Measurements from ENCODE around the gene PHRF1. TPM values are rescaled to one million over a fixed set of nuclear protein-coding genes. Genes with fewer than 3 reads are reported as not detected.
A peak's percentile ranks its signal among the peaks of the same experiment; 100 is the strongest.

Gene PHRF1
- total RNA-seq, 2 experiments from 2014 or later, result 46.8 to 48.6 TPM

- peaks cover 47% of the 10 kb centered on the region for H3K36me3 Mint-ChIP-seq (ENCODE audit: low read depth)
- ChIA-PET CTCF (no interaction called here), POLR2A (interaction anchor here (1.1 kb wide), 1 partner anchor 11 kb away, joined by 3 read pairs; no protein-coding TSS in a partner anchor)
- no peak overlapping the region for H3K4me3 Mint-ChIP-seq
- H3K27me3 Mint-ChIP-seq, result no peaks in the 10 kb centered on the region
- DNase-seq, result no peak
- peaks cover 32% of the 10 kb centered on the region for H3K4me1 Mint-ChIP-seq
- H3K27ac Mint-ChIP-seq, result peak overlapping the region; percentile 66
- H3K9me3 Mint-ChIP-seq, result no peaks in the 10 kb centered on the region
These were observed 10.4 kb downstream of the PHRF1 start for GRCh38 chr11:586376-587316.

- ChIA-PET CTCF (interaction anchor here (0.7 to 2.3 kb wide), 5 partner anchors 9 to 26 kb away, joined by 3 to 8 read pairs (median 4); partner anchors contain the start of gene PHRF1), POLR2A (interaction anchor here (0.8 kb wide), 1 partner anchor 12 kb away, joined by 3 read pairs; no protein-coding TSS in a partner anchor)
- H3K4me3 Mint-ChIP-seq, result peak overlapping the region; percentile 62
- DNase-seq, result no peak
- H3K36me3 Mint-ChIP-seq (ENCODE audit: low read depth), result peaks cover 48% of the 10 kb centered on the region
- H3K27ac Mint-ChIP-seq, result peak overlapping the region; percentile 99
- no peaks in the 10 kb centered on the region for H3K9me3 Mint-ChIP-seq
- no peaks in the 10 kb centered on the region for H3K27me3 Mint-ChIP-seq
- H3K4me1 Mint-ChIP-seq, result peaks cover 30% of the 10 kb centered on the region
These were observed 11.3 kb downstream of the PHRF1 start for GRCh38 chr11:587546-587945.

- Mint-ChIP-seq H3K36me3 (ENCODE audit: low read depth) (peaks cover 48% of the 10 kb centered on the region), H3K4me1 (peaks cover 30% of the 10 kb centered on the region), H3K27me3 (no peaks in the 10 kb centered on the region), H3K27ac (peak overlapping the region; percentile 99), H3K9me3 (no peaks in the 10 kb centered on the region), H3K4me3 (peak overlapping the region; percentile 62)
- DNase-seq, result peak; percentile 80
- ChIA-PET CTCF (interaction anchor here (0.7 to 2.3 kb wide), 6 partner anchors 10 to 88 kb away, joined by 3 to 8 read pairs (median 4); partner anchors contain the start of gene PHRF1), POLR2A (interaction anchor here (0.8 kb wide), 1 partner anchor 12 kb away, joined by 3 read pairs; no protein-coding TSS in a partner anchor)
These were observed 11.7 kb downstream of the PHRF1 start for GRCh38 chr11:587978-588380.

DNA sequence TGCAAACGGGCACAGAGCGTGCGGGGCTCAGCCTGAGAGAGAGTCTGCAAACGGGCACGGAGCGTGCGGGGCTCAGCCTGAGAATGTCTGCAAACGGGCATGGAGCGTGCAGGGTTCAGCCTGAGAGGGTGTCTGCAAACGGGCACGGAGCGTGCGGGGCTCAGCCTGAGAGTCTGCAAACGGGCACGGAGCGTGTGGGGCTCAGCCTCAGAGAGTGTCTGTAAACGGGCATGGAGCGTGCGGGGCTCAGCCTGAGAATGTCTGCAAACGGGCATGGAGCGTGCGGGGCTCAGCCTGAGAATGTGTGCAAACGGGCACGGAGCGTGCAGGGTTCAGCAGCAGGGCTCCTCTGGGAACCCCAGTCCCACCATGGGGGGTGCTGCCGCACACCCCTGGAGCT, 13.5 kb downstream of the PHRF1 start:
- Mint-ChIP-seq H3K4me3 (no peak overlapping the region), H3K27ac (no peak overlapping the region), H3K9me3 (no peaks in the 10 kb centered on the region), H3K36me3 (ENCODE audit: low read depth) (peaks cover 52% of the 10 kb centered on the region), H3K27me3 (no peaks in the 10 kb centered on the region), H3K4me1 (peaks cover 30% of the 10 kb centered on the region)
- POLR2A ChIA-PET, result no interaction called here
- CTCF ChIA-PET, result interaction anchor here (0.8 to 1.5 kb wide), 4 partner anchors 9 to 35 kb away, joined by 3 to 4 read pairs (median 4); no protein-coding TSS in a partner anchor
- DNase-seq, result no peak

- no peak for DNase-seq
- CTCF ChIA-PET, result interaction anchor here (0.6 to 1.5 kb wide), 4 partner anchors 7 to 36 kb away, joined by 3 to 5 read pairs (median 4); no protein-coding TSS in a partner anchor
- Mint-ChIP-seq H3K9me3 (no peaks in the 10 kb centered on the region), H3K36me3 (ENCODE audit: low read depth) (peaks cover 58% of the 10 kb centered on the region), H3K4me3 (no peak overlapping the region), H3K4me1 (peaks cover 33% of the 10 kb centered on the region), H3K27me3 (no peaks in the 10 kb centered on the region), H3K27ac (no peak overlapping the region)
- POLR2A ChIA-PET, result no interaction called here
These were observed 14.7 kb downstream of the PHRF1 start for GRCh38 chr11:590997-591396.

GRCh38 chr11:592501-592900, 16.2 kb downstream of the PHRF1 start:
- Mint-ChIP-seq H3K27ac (no peak overlapping the region), H3K36me3 (ENCODE audit: low read depth) (peaks cover 66% of the 10 kb centered on the region), H3K4me1 (peaks cover 29% of the 10 kb centered on the region), H3K4me3 (no peak overlapping the region), H3K27me3 (no peaks in the 10 kb centered on the region), H3K9me3 (no peaks in the 10 kb centered on the region)
- no peak for DNase-seq
- CTCF ChIA-PET, result no interaction called here
- POLR2A ChIA-PET, result no interaction called here

- Mint-ChIP-seq H3K4me1 (peaks cover 25% of the 10 kb centered on the region), H3K27ac (no peak overlapping the region), H3K27me3 (no peaks in the 10 kb centered on the region), H3K4me3 (no peak overlapping the region), H3K36me3 (ENCODE audit: low read depth) (peaks cover 62% of the 10 kb centered on the region), H3K9me3 (no peaks in the 10 kb centered on the region)
- DNase-seq, result no peak
- POLR2A ChIA-PET, result no interaction called here
- CTCF ChIA-PET, result no interaction called here
These were observed 16.6 kb downstream of the PHRF1 start for GRCh38 chr11:592918-593317.

GRCh38 chr11:593347-593746, 17.1 kb downstream of the PHRF1 start:
- Mint-ChIP-seq H3K36me3 (ENCODE audit: low read depth) (peaks cover 60% of the 10 kb centered on the region), H3K4me3 (no peak overlapping the region), H3K27ac (no peak overlapping the region), H3K4me1 (peaks cover 21% of the 10 kb centered on the region), H3K27me3 (no peaks in the 10 kb centered on the region), H3K9me3 (no peaks in the 10 kb centered on the region)
- ChIA-PET POLR2A (no interaction called here), CTCF (no interaction called here)
- no peak for DNase-seq

- H3K4me3 Mint-ChIP-seq, result no peak overlapping the region
- H3K9me3 Mint-ChIP-seq, result no peaks in the 10 kb centered on the region
- ChIA-PET CTCF (interaction anchor here (2.2 kb wide), 1 partner anchor 17 kb away, joined by 7 read pairs; no protein-coding TSS in a partner anchor), POLR2A (no interaction called here)
- no peak overlapping the region for H3K27ac Mint-ChIP-seq
- H3K36me3 Mint-ChIP-seq (ENCODE audit: low read depth), result peaks cover 52% of the 10 kb centered on the region
- no peak for DNase-seq
- H3K4me1 Mint-ChIP-seq, result peaks cover 13% of the 10 kb centered on the region
- H3K27me3 Mint-ChIP-seq, result no peaks in the 10 kb centered on the region
These were observed 19.1 kb downstream of the PHRF1 start for GRCh38 chr11:595400-595799.

DNA sequence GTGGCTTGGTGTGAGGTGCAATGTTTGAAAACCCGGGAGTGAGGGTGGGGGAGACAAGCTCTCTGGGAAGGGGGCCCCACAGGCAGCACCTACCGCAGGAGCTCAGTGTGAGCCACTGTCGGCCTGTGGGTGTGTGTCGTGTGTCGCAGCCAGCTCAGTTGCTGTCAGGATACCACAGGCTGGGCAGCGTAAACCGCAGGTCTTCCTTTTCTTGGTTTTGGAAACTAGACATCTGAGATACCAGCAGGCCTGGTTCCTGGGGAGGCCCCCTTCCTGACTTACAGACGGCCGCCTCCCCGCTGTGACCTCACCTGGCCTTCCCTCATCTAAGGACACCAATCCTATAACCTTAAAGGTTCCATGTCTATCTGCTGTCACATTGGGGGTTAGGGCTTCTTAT, 20.1 kb downstream of the PHRF1 start:
- Mint-ChIP-seq H3K27me3 (no peaks in the 10 kb centered on the region), H3K9me3 (no peaks in the 10 kb centered on the region), H3K4me3 (no peak overlapping the region), H3K36me3 (ENCODE audit: low read depth) (peaks cover 47% of the 10 kb centered on the region), H3K27ac (no peak overlapping the region), H3K4me1 (peaks cover 13% of the 10 kb centered on the region)
- no peak for DNase-seq
- ChIA-PET CTCF (interaction anchor here (2.2 kb wide), 1 partner anchor 16 kb away, joined by 7 read pairs; no protein-coding TSS in a partner anchor), POLR2A (no interaction called here)

GRCh38 chr11:597166-597725, 21.0 kb downstream of the PHRF1 start:
- H3K36me3 Mint-ChIP-seq (ENCODE audit: low read depth), result peaks cover 51% of the 10 kb centered on the region
- CTCF ChIA-PET, result no interaction called here
- no peaks in the 10 kb centered on the region for H3K9me3 Mint-ChIP-seq
- H3K27ac Mint-ChIP-seq, result peak overlapping the region; percentile 73
- POLR2A ChIA-PET, result no interaction called here
- no peak for DNase-seq
- H3K27me3 Mint-ChIP-seq, result no peaks in the 10 kb centered on the region
- peaks cover 13% of the 10 kb centered on the region for H3K4me1 Mint-ChIP-seq
- H3K4me3 Mint-ChIP-seq, result no peak overlapping the region

DNA sequence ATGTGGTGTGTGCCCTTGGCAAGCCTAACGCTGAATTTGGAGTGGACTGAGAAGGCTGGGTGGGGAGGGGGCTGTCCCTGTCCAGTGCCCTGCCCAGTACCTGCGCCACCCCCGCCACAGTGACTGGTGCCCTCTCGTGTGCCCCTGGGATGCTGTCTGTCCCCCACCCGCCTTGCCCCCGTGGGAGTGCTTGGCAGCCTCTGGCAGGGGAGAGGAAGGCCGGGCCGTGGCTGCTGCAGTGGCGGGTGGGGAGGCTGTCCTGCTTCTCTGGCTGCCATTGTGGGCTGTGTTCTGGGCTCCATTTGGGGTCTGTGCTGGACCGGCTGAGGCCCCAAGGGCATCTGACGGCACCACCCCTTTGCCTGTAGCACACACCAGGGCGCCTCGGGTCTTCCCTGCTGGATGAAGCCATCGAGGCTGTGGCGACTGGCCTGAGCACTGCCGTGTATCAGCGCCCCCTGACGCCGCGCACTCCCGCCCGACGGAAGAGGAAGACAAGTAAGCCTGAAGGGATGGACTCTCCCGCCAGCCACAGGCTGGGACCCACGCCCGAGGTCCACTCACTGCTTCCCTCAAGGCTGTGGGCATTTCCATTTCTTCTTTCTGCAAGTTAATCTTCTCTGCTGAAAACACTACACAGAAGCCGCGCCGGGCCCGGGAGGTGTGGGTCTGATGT, 21.9 kb downstream of the PHRF1 start:
- Mint-ChIP-seq H3K4me1 (peaks cover 13% of the 10 kb centered on the region), H3K9me3 (no peaks in the 10 kb centered on the region), H3K36me3 (ENCODE audit: low read depth) (peaks cover 45% of the 10 kb centered on the region), H3K27ac (no peak overlapping the region), H3K4me3 (no peak overlapping the region), H3K27me3 (no peaks in the 10 kb centered on the region)
- DNase-seq, result no peak
- POLR2A ChIA-PET, result no interaction called here
- CTCF ChIA-PET, result no interaction called here
